M059J (cell line): ENCODE measurements around the gene TMEM158. TPM values are rescaled to one million over a fixed set of nuclear protein-coding genes. Genes with fewer than 3 reads are reported as not detected.

Source experiments
- DNase-seq: peaks from one replicate; pipeline ENCODE4 v3.0.0-alpha.2; 2012; ENCODE audit warnings: low read depth
- total RNA-seq: library from RNA; depleted of rRNA; stranded (reverse); fragments of >200 nt; shearing (Covaris generic); gene quantifications from 2 replicates; pipeline ENCODE4 v1.2.3, GENCODE V29; 2014; rRNA removed

TMEM158 gene
- total RNA-seq, result 191 and 272 TPM in 2 replicates

- DNase-seq, result peak; percentile 76
Measured at GRCh38 chr3:45226206-45226915, at the start of gene TMEM158. TSS of gene TMEM158 (minus strand) at chr3:45226287. CDS start at chr3:45226027, 260 bp downstream.

GRCh38 chr3:45275006-45275704 lies 49.1 kb upstream of the TMEM158 start:
- DNase-seq, result no peak

DNA sequence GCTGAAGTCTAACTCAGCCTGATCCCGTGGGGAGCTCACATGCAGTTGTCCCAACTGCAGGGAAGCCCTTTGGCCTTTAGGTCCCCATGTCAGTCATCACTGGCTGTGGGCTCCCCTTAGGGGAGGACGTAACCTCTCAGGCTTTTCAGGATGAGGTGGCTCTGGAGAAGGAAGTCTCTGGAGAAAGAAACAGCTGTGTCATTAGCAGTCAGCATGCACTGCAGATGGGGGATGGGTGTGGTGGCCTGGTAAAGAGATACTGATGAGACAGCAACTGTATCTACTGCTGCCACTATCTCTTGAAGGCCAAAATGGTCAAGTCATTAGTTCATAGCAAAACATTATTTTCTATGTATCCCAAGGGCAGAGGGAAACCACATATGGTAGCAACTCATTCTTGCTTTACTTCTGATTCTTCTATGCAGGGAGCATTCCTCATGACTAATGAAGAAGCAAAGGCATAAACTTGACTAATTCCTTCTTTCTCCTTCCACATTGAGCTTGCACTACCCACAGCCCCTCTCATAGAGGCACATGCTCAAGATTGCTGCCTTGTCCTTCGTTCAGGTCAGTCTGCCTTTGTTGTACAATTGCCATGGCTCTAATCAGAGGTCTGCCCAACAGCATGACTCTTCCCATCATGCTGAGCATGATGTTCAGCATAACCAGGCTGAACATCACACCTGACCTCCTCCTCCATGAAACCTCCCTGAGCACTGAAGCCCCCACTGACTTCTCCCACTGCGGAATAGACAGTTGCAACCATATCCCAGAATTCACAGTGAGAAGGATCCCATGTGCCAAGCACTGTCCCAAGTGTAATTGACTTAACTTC lies 47.8 kb upstream of the TMEM158 start:
- DNase-seq, result peak; percentile 18

- no peak for DNase-seq
Measured at GRCh38 chr3:45272828-45273470, 46.9 kb upstream of the TMEM158 start.

- no peak for DNase-seq
Measured at GRCh38 chr3:45272032-45272810, 46.1 kb upstream of the TMEM158 start.

GRCh38 chr3:45269952-45270351 lies 43.9 kb upstream of the TMEM158 start:
- DNase-seq, result no peak

DNA sequence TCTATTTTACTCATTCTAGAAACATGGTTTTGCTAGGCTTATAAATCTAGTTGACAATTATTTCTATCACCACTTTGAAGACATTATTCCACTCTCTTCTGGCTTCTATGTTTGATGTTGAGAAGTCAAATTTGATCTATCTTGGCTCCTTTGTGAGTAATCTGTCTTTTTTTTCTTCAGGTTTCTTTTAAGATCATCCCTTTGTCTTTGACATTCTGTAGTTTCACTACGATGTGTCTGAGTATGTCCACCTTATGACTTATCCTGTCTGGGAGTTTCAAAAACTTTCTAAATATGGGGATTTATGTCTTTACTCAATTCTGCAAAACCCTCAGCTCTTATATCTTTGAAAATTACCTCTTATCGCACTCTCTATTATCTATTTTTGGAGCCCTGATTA lies 41.0 kb upstream of the TMEM158 start:
- no peak for DNase-seq

DNA sequence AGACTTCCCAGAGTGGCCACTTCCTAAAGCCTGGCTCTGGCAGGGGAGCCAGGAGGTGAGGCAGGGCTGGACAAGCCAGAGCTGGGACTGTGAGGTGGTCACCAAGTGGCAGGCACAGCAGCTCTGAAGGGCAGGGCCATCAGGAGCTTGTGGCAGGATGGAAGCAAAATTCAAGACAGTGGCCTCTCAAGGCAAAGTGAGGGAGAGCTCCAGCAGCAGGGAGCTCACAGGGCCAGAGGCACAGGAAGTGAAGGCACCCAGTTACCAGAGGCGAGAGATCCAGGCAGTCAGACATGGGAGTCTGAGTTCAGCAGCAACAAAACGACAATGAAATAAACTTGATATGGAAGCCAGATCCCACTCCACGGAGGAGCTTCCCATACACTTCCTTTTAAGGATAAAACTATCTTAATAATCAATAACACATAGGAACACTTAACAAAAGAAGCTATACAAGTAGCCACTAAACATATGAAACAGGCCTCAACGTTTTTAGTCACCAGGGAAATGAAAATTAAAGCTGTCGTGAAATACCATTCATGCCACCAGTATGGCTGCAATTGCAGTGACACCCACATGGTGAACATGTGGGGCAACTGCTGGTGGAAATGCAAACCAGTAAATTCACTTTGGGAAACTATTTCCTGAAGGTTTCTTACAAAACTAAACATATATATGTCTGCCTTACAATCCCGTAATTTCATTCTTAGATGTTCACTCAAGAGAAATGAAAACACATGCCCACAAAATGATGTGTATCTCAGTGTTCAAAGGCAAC lies 35.4 kb upstream of the TMEM158 start:
- DNase-seq, result no peak

DNA sequence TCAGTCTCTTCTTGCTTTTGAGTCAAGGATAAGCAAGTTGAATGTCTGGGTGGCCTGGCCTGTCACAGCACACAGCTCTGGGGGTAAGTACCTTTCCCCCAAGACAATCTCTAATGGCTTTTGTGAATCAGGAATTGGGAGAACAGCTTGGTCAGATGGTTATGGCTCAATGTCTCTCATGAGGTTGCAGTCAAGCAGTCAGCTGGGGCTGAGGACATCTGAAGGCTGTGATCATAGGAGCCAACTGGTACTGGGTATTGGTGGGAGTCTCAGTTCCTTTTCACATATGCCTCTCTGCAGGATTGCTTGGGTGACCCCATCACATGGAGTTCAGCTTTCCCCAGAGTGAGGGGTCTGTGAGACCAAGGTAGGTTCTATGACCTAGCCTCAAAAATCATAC lies 33.0 kb upstream of the TMEM158 start:
- DNase-seq, result no peak

DNA sequence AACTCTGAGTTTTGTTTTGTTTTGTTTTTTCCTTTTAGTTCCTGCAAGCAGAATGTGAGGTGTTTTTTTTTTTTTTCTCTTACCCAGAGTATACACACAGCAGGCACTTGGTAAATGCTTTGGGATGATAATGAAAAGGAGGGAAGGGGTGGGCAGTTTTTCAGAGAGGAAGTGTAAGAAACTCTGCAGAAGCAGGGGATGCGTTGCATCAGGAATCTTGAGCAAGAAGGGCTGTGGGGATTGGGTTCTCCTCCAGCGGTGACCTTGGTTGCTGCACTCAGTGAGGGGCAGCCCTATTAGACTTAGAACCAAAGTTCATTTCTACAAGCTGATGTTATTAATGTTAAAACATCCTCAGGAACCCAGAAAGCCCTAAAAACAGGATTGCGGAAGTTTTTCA lies 32.2 kb upstream of the TMEM158 start:
- DNase-seq, result no peak

GRCh38 chr3:45253316-45253715 lies 27.2 kb upstream of the TMEM158 start:
- DNase-seq, result no peak

DNA sequence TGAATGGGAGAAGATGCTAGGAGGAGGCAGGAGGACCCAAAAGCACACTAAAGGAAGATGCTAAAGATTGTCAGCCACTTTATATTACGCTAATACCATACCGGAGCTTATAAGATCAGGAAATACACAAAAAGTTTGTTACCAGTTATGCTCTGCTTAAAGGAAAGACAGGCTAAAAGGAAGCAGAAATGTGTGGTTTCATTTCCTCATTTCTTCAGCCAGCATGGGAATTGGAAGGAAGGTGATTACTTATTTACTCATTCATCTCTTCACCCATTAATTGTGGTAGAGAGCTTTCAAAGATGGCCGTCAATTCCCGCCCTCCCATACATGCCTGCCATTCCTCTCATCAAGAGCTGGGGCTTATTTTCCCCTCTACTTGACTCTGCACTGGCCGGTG lies 26.7 kb upstream of the TMEM158 start:
- no peak for DNase-seq

- peak; percentile 31 for DNase-seq
Measured at GRCh38 chr3:45249391-45249790, 23.3 kb upstream of the TMEM158 start.

DNA sequence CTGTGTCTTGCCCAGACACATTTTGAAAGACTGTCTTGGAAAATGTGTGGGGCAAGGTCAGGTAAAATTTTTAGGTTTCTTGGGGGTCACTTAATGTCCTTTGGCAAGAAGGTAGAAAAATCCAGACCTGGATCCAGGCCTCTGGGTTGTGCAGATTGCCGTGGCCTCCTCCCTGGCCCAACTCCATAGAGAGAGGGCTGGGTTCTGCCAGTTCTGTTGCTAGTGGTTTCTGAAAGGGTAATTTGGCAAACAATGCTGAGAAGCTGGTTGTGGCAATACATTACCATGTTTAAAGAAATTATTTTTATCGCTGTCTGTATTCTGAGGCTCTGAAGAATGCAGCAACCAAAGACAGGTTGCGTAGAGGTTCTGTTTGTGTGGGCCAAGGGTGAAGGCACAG lies 20.2 kb upstream of the TMEM158 start:
- no peak for DNase-seq

GRCh38 chr3:45244356-45244755 lies 18.3 kb upstream of the TMEM158 start:
- DNase-seq, result peak; percentile 35

DNA sequence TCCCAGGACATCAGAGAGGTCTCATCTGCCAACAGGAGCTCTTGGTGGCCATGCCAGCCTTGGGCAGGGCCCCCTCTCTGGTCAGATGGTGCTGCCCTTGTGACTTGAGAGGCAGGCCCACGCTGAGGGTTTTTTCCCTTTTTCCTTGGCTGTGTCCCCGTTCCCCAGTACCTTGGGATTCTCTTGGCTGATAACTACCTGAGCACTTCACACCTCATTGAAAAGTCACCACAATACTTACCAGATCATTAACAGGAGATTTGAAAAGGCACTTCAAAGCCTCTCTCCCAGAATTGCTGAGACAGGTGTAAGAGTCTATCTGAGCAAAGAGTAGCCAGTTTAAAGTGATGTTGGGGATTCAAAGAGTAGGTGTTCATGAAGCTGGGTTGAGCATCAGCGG lies 15.1 kb upstream of the TMEM158 start:
- no peak for DNase-seq

DNA sequence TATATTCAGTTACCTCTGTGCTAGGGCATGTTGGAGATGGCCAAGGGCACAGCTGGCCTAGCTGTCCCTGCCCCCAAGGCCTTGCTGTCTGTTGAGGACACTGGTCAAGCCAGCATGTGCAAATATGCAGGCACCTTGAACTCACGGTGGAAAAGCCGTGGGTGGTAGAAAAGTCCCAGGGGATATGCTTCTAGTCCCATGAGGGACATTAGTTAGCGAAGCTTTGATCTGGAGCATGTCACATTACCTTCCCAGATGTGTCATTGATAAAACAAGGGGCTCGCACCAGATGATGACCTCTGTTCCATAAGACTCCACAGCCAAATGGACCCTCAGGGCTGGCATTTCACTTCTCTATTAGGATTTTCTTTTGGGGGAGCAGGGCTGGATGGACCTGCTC lies 14.2 kb upstream of the TMEM158 start:
- DNase-seq, result no peak

GRCh38 chr3:45239254-45239653 lies 13.2 kb upstream of the TMEM158 start:
- DNase-seq, result no peak

GRCh38 chr3:45236964-45237363 lies 10.9 kb upstream of the TMEM158 start:
- DNase-seq, result no peak

GRCh38 chr3:45235409-45235808 lies 9.3 kb upstream of the TMEM158 start:
- DNase-seq, result no peak
